SKM-1 treated with dmso at 0.1 percent for 144 hours (cell line): Measurements from ENCODE around the gene FAM114A1.
"Not testable (repeated sequence)": the region's sequence is repeated elsewhere in the genome, so short reads cannot be mapped to it uniquely, and the experiment has no call there.

ENCODE experiments used
- DNase-seq: peaks from one replicate; lab custom pipeline; 2025; ENCODE audit not compliant: unreplicated experiment; lab: John Stamatoyannopoulos, UW

Gene FAM114A1

GRCh38 chr4:38959248-38959647 is 91.6 kb downstream of the FAM114A1 start:
- not testable (repeated sequence) for DNase-seq

- DNase-seq, result no peak
These were observed 97.6 kb downstream of the FAM114A1 start for GRCh38 chr4:38964942-38965775.

GRCh38 chr4:38965866-38966265 is 98.3 kb downstream of the FAM114A1 start:
- DNase-seq, result no peak

- no peak for DNase-seq
These were observed 99.9 kb downstream of the FAM114A1 start for GRCh38 chr4:38967260-38968095.

GRCh38 chr4:38968668-38969067 is 101.1 kb downstream of the FAM114A1 start:
- no peak for DNase-seq

GRCh38 chr4:38976308-38976707 is 108.7 kb downstream of the FAM114A1 start:
- DNase-seq, result no peak

GRCh38 chr4:38979081-38979480 is 111.5 kb downstream of the FAM114A1 start:
- DNase-seq, result no peak

GRCh38 chr4:38979511-38980230 is 112.1 kb downstream of the FAM114A1 start:
- no peak for DNase-seq

GRCh38 chr4:38980903-38981676 is 113.5 kb downstream of the FAM114A1 start:
- DNase-seq, result no peak

GRCh38 chr4:38982361-38983095 is 114.9 kb downstream of the FAM114A1 start:
- no peak for DNase-seq

- no peak for DNase-seq
These were observed 115.7 kb downstream of the FAM114A1 start for GRCh38 chr4:38983291-38983690.

GRCh38 chr4:38983787-38984598 is 116.4 kb downstream of the FAM114A1 start:
- DNase-seq, result no peak

- DNase-seq, result no peak
These were observed 117.9 kb downstream of the FAM114A1 start for GRCh38 chr4:38985410-38986100.

GRCh38 chr4:38987491-38987890 is 119.9 kb downstream of the FAM114A1 start:
- DNase-seq, result no peak

- DNase-seq, result not testable (repeated sequence)
These were observed 120.7 kb downstream of the FAM114A1 start for GRCh38 chr4:38988353-38988752.

GRCh38 chr4:38989487-38989886 is 121.9 kb downstream of the FAM114A1 start:
- DNase-seq, result no peak

- DNase-seq, result no peak
These were observed 122.6 kb downstream of the FAM114A1 start for GRCh38 chr4:38990241-38990640.

GRCh38 chr4:38993683-38994082 is 126.1 kb downstream of the FAM114A1 start:
- DNase-seq, result no peak

GRCh38 chr4:38994135-38994534 is 126.5 kb downstream of the FAM114A1 start:
- no peak for DNase-seq
